ENCODE measurements around the gene SSTR4. TPM values are rescaled to one million over a fixed set of nuclear protein-coding genes. Genes with fewer than 3 reads are reported as not detected.

The SSTR4 gene
- total RNA-seq, 1 experiment from 2014 or later: not detected

GRCh38 chr20:22999756-23000155, 35.4 kb upstream of the SSTR4 start:
- intact Hi-C loops (cut with micrococcal nuclease): no loop called here
- no peaks in the 10 kb centered on the region for H3K4me1 ChIP-seq (ENCODE audit: control insufficient read depth in 1 of 2, insufficient read depth in 2 of 2, low read length in 2 of 2)
- H3K4me3 ChIP-seq (replicated peaks in 1 of 2; ENCODE audit: low read depth in 1 of 2, low read length in 2 of 2): no peak overlapping the region
- no peak overlapping the region for H2AFZ ChIP-seq (ENCODE audit: low read depth, low read length, poor library complexity, severe bottlenecking)
- TF ChIP-seq ZBTB33 (IDR thresholded peaks at IDR 0.05; ENCODE audit: extremely low read depth, insufficient replicate concordance, low read length) (no peak), ZNF274 (IDR thresholded peaks at IDR 0.05; ENCODE audit: low read depth, low read length) (no peak), ATF3 (IDR thresholded peaks at IDR 0.05) (no peak), CBX3 (IDR thresholded peaks at IDR 0.05; ENCODE audit: low read depth) (no peak), JUND (IDR thresholded peaks at IDR 0.05) (no peak), POLR2A (IDR thresholded peaks at IDR 0.05; ENCODE audit: borderline replicate concordance, extremely low read depth, insufficient read depth, insufficient read length) (no peak), CTCF (IDR thresholded peaks at IDR 0.05 in 2 of 3, conservative IDR thresholded peaks at IDR 0.05 in 1 of 3; ENCODE audit: borderline replicate concordance in 1 of 3, insufficient read depth in 1 of 3, low read depth in 2 of 3, low read length in 2 of 3) (no peak), CEBPB (IDR thresholded peaks at IDR 0.05; ENCODE audit: low read depth) (no peak)
- RAD21 ChIA-PET (ENCODE audit: low non-redundant PET in 1 of 2, low total read pairs in 2 of 2, uncharacterized antibody in 2 of 2, unreplicated experiment in 2 of 2): no interaction called here
- no peak overlapping the region for H3K4me2 ChIP-seq (ENCODE audit: low read length)
- H3K79me2 ChIP-seq (ENCODE audit: insufficient read depth, low read length): no peaks in the 10 kb centered on the region
- BruUV-seq (replicated peaks): no TSS peak
- no peak overlapping the region for H3K9ac ChIP-seq (ENCODE audit: low read length)
- no peaks in the 10 kb centered on the region for H3K36me3 ChIP-seq (ENCODE audit: control insufficient read depth in 1 of 2, insufficient read depth in 2 of 2, low read length in 2 of 2)
- CTCF ChIA-PET: no interaction called here
- ATAC-seq (no peak), DNase-seq (ENCODE audit: low read depth, low spot score) (no peak)
- H3K27ac ChIP-seq (ENCODE audit: low read depth, low read length): no peak overlapping the region
- H3K9me3 ChIP-seq (ENCODE audit: control insufficient read depth in 1 of 2, insufficient read depth in 1 of 2, low read depth in 1 of 2, low read length in 2 of 2): no peaks in the 10 kb centered on the region
- H3K27me3 ChIP-seq (ENCODE audit: insufficient read depth, low read length): peaks cover 17% of the 10 kb centered on the region; the same call in 1 of the 2 replicates
- no peaks in the 10 kb centered on the region for H3K9me2 ChIP-seq (ENCODE audit: insufficient read depth)
- no peaks in the 10 kb centered on the region for H4K20me1 ChIP-seq (ENCODE audit: insufficient read depth)
- POLR2A ChIA-PET: no interaction called here

All from HCT116 (cell line).